CD14-positive monocyte (primary cell): ENCODE measurements around the gene BTBD10. TPM values are rescaled to one million over a fixed set of nuclear protein-coding genes. Genes with fewer than 3 reads are reported as not detected.

Experiments used
- DNase-seq, 3 donors: peaks; one replicate each; pipeline ENCODE4 v3.0.0-alpha.2; 2011 to 2022
- H2AFZ ChIP-seq: 2 replicates; pipeline ENCODE4 v1.6.0; 2012; ENCODE audit warnings: mild to moderate bottlenecking, low read depth, low read length, inconsistent platforms; ENCODE audit not compliant: insufficient read depth, poor library complexity, severe bottlenecking
- H3K27ac ChIP-seq, 2 donors: 1 replicate in 1 of 2; 2 replicates in 1 of 2; pipeline ENCODE4 v1.5.1; 2012 to 2013; ENCODE audit warnings: low read length in 2 of 2, control low read depth in 1 of 2, inconsistent platforms in 1 of 2, low read depth in 1 of 2, mild to moderate bottlenecking in 1 of 2
- H3K27me3 ChIP-seq, 2 donors: one replicate each; pipeline versions ENCODE4 v1.6.0 to v1.6.1; 2011 to 2013; ENCODE audit warnings: low read length in 2 of 2; ENCODE audit not compliant: control insufficient read depth in 2 of 2, insufficient read depth in 2 of 2
- H3K36me3 ChIP-seq, 2 donors: replicated peaks in 1 of 2; 1 replicate in 1 of 2; 2 replicates in 1 of 2; pipeline versions ENCODE4 v1.5.1 to v1.6.1; 2012 to 2013; ENCODE audit warnings: low read length in 2 of 2, control low read depth in 1 of 2, inconsistent platforms in 1 of 2, mild to moderate bottlenecking in 1 of 2; ENCODE audit not compliant: insufficient read depth in 2 of 2, control insufficient read depth in 1 of 2
- H3K4me1 ChIP-seq, 2 donors: 1 replicate in 1 of 2; 2 replicates in 1 of 2; pipeline versions ENCODE4 v1.5.1 to v1.6.1; 2012 to 2013; ENCODE audit warnings: low read length in 2 of 2, control low read depth in 1 of 2, inconsistent platforms in 1 of 2, mild to moderate bottlenecking in 1 of 2, moderate library complexity in 1 of 2; ENCODE audit not compliant: insufficient read depth in 2 of 2, control insufficient read depth in 1 of 2
- H3K4me2 ChIP-seq: replicated peaks from 2 replicates; pipeline ENCODE3; 2012; ENCODE audit warnings: low read length, moderate library complexity, mild to moderate bottlenecking; ENCODE audit not compliant: poor library complexity, severe bottlenecking; ENCODE audit errors: extremely low read depth
- H3K4me3 ChIP-seq, 3 experiments: fragments of 200-600 bp in 1 of 3; sonication (generic) in 1 of 3; replicated peaks in 1 of 3; 1 replicate in 2 of 3; 2 replicates in 1 of 3; pipeline ENCODE4 v1.5.1; 2011 to 2013; ENCODE audit warnings: low read length in 3 of 3, mild to moderate bottlenecking in 3 of 3, control low read depth in 2 of 3, low read depth in 2 of 3, inconsistent platforms in 1 of 3, moderate library complexity in 1 of 3
- H3K79me2 ChIP-seq: 2 replicates; pipeline ENCODE4 v1.6.0; 2012; ENCODE audit warnings: mild to moderate bottlenecking, control low read depth, inconsistent platforms, low read length, moderate library complexity; ENCODE audit not compliant: insufficient read depth
- H3K9ac ChIP-seq: 2 replicates; pipeline ENCODE4 v1.6.0; 2017; ENCODE audit warnings: low read length, mild to moderate bottlenecking; ENCODE audit not compliant: insufficient read depth, poor library complexity, severe bottlenecking
- H3K9me3 ChIP-seq, 2 donors: replicated peaks in 1 of 2; 1 replicate in 1 of 2; 2 replicates in 1 of 2; pipeline versions ENCODE4 v1.5.1 to v1.6.1; 2012 to 2013; ENCODE audit warnings: low read length in 2 of 2, control low read depth in 1 of 2; ENCODE audit not compliant: control insufficient read depth in 1 of 2, insufficient read depth in 1 of 2
- H4K20me1 ChIP-seq: 2 replicates; pipeline ENCODE4 v1.6.0; 2012; ENCODE audit warnings: mild to moderate bottlenecking, low read length, control low read depth, moderate library complexity; ENCODE audit not compliant: insufficient read depth
- H3K27ac Mint-ChIP-seq, 7 donors: one replicate each; pipeline ENCODE4 v1.8.0; 2020; ENCODE audit warnings: mild to moderate bottlenecking in 7 of 7, mixed read lengths in 7 of 7, moderate library complexity in 6 of 7, inconsistent platforms in 2 of 7
- H3K27me3 Mint-ChIP-seq, 3 donors: one replicate each; pipeline ENCODE4 v1.8.0; 2021 to 2022; ENCODE audit warnings: low read depth in 3 of 3, mild to moderate bottlenecking in 3 of 3, mixed read lengths in 3 of 3, moderate library complexity in 3 of 3, inconsistent platforms in 1 of 3
- H3K36me3 Mint-ChIP-seq, 2 donors: one replicate each; pipeline ENCODE4 v1.8.0; 2020; ENCODE audit warnings: mixed read lengths in 2 of 2, inconsistent platforms in 1 of 2, mild to moderate bottlenecking in 1 of 2
- H3K4me1 Mint-ChIP-seq: one replicate; pipeline ENCODE4 v1.8.0; 2020; ENCODE audit warnings: mild to moderate bottlenecking, mixed read lengths
- H3K4me3 Mint-ChIP-seq, 2 donors: one replicate each; pipeline ENCODE4 v1.8.0; 2020; ENCODE audit warnings: mild to moderate bottlenecking in 2 of 2, mixed read lengths in 2 of 2, moderate library complexity in 1 of 2
- H3K9me3 Mint-ChIP-seq, 7 donors: one replicate each; pipeline ENCODE4 v1.8.0; 2020 to 2022; ENCODE audit warnings: mixed read lengths in 7 of 7, mild to moderate bottlenecking in 6 of 7, moderate library complexity in 6 of 7, inconsistent platforms in 2 of 7
- WGBS: methylation state at CpG from one replicate; pipeline ENCODE4 v1.1.5; 2013; ENCODE audit warnings: missing lambda C conversion rate; ENCODE audit not compliant: insufficient coverage; 5-methylcytosine and 5-hydroxymethylcytosine counted together
- intact Hi-C, 2 donors: fragments of 100-400 bp; cut with micrococcal nuclease; formaldehyde crosslinking; loops; one replicate each; pipeline versions ENCODE4 v1.15.0 to v1.15.1; 2023
- polyA plus RNA-seq, 3 donors: library from polyadenylated mRNA; depleted of rRNA in 1 of 3; unstranded in 2 of 3; stranded (reverse) in 1 of 3; fragments of 300-500 nt in 2 of 3; fragments of >200 nt in 1 of 3; fragmentation: Illumina TruSeq in 2 of 3; gene quantifications; 1 replicate in 2 of 3; 2 replicates in 1 of 3; pipeline ENCODE4 v1.2.3, GENCODE V29; 2012 to 2021
- TF ChIP-seq, protein P1 (sequence below): fragments of 200-600 bp; IDR thresholded peaks from one replicate; pipeline ENCODE4 v1.8.0; 2022; ENCODE audit warnings: antibody characterized with exemption, mild to moderate bottlenecking

Gene BTBD10
- polyA plus RNA-seq, 3 donors = 9.6 to 19.8 (median 13.8) TPM

DNA sequence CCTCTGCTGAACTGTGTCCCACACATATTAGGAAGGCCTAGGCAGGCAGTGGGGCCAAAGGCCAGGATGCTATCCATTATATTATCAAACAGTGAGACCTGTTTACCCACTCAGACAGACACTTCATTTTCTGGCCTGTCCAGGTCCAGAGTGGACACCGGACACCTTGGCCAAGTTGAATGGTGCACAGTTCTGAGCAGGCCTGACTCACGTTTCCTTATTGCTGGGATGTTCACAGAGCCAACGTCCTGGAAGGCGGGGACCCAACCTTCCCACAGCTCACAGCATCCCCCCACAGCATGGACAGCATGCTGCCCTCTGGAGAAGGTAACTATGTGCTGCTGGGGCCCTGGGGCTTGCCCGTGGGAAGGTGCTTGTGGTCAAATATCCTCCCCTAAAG is 86.6 kb downstream of the BTBD10 start:
- Mint-ChIP-seq H3K9me3 (peaks cover 0 to 2% (median 0%) of the 10 kb centered on the region in 7 donors), H3K27ac (no peak overlapping the region), H3K36me3 (peaks cover 80 to 81% of the 10 kb centered on the region in 2 donors), H3K27me3 (no peaks in the 10 kb centered on the region), H3K4me1 (peaks cover 5% of the 10 kb centered on the region), H3K4me3 (no peak overlapping the region)
- Histone ChIP-seq H2AFZ (no peak overlapping the region), H3K79me2 (no peaks in the 10 kb centered on the region), H3K4me3 (no peak overlapping the region), H3K4me1 (no peaks in the 10 kb centered on the region), H3K9me3 (no peaks in the 10 kb centered on the region), H3K27me3 (no peaks in the 10 kb centered on the region), H3K36me3 (peaks cover 95 to 100% of the 10 kb centered on the region in 2 donors), H3K9ac (no peak overlapping the region), H4K20me1 (peaks cover 5% of the 10 kb centered on the region), H3K27ac (no peak overlapping the region), H3K4me2 (no peak overlapping the region)
- no peak for DNase-seq
- WGBS = 100% methylated on average over 3 of the region's 5 CpGs
- intact Hi-C loops = no loop called here
- TF ChIP-seq, protein P1, sequence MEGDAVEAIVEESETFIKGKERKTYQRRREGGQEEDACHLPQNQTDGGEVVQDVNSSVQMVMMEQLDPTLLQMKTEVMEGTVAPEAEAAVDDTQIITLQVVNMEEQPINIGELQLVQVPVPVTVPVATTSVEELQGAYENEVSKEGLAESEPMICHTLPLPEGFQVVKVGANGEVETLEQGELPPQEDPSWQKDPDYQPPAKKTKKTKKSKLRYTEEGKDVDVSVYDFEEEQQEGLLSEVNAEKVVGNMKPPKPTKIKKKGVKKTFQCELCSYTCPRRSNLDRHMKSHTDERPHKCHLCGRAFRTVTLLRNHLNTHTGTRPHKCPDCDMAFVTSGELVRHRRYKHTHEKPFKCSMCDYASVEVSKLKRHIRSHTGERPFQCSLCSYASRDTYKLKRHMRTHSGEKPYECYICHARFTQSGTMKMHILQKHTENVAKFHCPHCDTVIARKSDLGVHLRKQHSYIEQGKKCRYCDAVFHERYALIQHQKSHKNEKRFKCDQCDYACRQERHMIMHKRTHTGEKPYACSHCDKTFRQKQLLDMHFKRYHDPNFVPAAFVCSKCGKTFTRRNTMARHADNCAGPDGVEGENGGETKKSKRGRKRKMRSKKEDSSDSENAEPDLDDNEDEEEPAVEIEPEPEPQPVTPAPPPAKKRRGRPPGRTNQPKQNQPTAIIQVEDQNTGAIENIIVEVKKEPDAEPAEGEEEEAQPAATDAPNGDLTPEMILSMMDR = no peak

DNA sequence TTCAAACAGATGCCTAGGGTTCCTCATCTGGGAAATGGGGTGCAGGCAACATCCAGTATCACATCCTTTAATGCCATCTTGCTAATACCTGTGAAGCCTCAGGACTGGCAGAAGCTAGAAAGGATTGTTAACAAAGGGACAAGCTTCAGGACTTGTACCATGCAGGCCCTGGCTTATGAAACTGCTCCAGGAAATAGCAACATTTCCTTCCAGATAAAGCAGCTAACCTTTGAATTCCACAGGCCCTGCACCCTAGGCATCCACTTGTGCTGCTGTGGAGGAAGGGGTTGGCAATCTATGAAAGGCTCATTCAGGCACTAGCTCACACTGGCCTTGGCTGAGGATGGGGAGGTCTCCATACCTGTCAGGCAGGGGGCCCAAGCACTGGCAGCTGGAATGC is 87.2 kb downstream of the BTBD10 start:
- intact Hi-C loops = no loop called here
- Histone ChIP-seq H3K36me3 (peaks cover 95 to 100% of the 10 kb centered on the region in 2 donors), H3K79me2 (no peaks in the 10 kb centered on the region), H3K27me3 (no peaks in the 10 kb centered on the region), H3K4me3 (no peak overlapping the region), H2AFZ (no peak overlapping the region), H3K4me2 (no peak overlapping the region), H3K4me1 (no peaks in the 10 kb centered on the region), H3K9ac (no peak overlapping the region), H3K27ac (no peak overlapping the region), H4K20me1 (no peaks in the 10 kb centered on the region), H3K9me3 (no peaks in the 10 kb centered on the region)
- Mint-ChIP-seq H3K4me1 (peaks cover under 1% of the 10 kb centered on the region), H3K4me3 (no peak overlapping the region), H3K9me3 (no peaks in the 10 kb centered on the region), H3K27ac (no peak overlapping the region), H3K36me3 (peaks cover 74 to 75% of the 10 kb centered on the region in 2 donors), H3K27me3 (no peaks in the 10 kb centered on the region)
- TF ChIP-seq, protein P1 = no peak
- no peak for DNase-seq
